Measurements from ENCODE around the gene PI16.
A peak's percentile ranks its signal among the peaks of the same experiment; 100 is the strongest.
"Not testable (repeated sequence)": the region's sequence is repeated elsewhere in the genome, so short reads cannot be mapped to it uniquely, and the experiment has no call there.

Gene PI16

GRCh38 chr6:36976509-36976908 is 22.0 kb downstream of the PI16 start:
- DNase-seq: no peak

DNA sequence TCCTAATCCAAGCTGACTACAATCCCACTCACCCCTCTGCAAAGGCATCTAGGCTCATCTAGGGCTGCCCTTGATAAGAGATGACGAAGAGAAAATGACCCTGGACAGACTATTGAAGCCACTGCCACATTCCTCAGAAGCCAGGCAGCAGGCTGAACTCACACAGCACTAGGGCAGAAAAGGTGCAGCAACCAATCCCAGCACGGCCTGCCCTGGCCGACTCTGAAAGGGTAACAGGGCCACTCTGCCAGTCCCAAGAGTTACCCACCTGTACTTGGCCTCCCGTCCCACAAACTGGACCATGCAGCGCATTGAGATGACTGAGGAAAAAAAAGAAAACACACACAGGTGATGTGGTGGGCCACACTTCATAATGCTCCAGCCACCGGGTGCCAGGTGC is 22.4 kb downstream of the PI16 start:
- DNase-seq: peak; percentile 17

DNA sequence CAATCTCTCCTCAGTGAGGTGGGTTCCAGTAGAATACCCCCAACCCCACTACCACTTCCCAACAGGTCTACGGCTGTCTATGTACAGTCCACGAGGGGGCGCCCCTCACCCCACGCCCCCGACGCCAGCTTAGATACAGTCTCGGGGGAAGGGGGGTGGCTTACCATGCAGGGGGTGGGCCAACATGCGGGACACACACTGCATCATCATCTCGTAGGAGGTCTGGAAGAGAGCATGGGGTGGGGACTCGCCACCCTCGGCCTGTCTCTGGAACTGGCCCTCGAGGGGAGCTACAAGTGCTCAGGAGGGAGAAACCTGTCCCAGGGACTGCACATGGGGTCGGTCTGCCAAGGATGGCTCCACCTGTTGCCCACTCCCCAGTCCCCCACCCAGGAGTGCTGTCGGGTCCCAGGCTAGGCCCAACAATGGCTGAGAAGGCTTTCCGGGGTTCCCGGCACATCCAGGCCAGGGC is 23.0 kb downstream of the PI16 start:
- peak; percentile 17 for DNase-seq

DNA sequence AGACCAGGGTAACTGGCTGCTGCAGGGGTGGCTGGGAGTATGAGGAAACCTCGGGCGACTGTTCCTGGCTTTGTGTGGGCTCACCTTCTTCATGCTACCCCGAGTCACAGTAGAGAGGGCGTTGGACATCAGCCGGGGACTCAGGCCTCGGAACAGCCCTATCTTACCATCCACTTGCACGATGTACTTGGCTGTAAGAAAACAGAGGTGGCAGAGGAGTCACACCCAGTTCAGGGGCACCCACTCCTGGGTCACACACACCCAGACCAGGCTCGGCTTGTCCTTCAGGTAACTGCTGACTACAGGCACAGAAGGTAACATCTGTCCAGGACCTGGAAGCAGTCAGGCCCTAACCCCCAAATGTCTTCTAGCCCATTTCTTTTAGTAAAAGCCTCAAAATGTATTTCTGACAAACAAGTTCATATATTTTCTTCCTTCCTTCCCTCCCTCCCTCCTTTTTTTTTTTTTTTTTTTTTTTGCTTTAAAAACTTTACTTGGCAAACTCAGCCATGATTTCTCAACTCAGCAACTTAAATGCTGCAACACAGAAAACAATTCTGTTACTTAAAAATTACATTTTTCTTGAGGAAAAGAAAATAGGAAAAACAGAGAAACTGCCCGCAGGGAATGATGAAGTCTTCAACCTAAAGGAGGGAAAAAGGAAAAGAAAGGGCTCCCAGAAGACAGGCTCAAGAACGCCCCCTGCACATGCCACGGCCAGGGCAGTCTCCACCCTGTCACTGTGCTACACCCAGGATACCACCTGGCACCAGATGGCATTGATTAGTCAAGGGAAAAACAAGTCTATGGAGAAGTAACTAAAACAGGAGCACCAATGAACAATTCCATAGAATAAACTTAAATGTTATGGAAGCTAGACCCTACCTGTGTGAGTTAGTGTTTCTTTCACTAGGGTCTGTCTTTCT is 24.1 kb downstream of the PI16 start:
- DNase-seq: peak; percentile 17

GRCh38 chr6:36979347-36979742 is 24.8 kb downstream of the PI16 start:
- peak; percentile 61 for DNase-seq

- DNase-seq: peak; percentile 10
Measured at GRCh38 chr6:36980129-36980528, 25.6 kb downstream of the PI16 start.

DNA sequence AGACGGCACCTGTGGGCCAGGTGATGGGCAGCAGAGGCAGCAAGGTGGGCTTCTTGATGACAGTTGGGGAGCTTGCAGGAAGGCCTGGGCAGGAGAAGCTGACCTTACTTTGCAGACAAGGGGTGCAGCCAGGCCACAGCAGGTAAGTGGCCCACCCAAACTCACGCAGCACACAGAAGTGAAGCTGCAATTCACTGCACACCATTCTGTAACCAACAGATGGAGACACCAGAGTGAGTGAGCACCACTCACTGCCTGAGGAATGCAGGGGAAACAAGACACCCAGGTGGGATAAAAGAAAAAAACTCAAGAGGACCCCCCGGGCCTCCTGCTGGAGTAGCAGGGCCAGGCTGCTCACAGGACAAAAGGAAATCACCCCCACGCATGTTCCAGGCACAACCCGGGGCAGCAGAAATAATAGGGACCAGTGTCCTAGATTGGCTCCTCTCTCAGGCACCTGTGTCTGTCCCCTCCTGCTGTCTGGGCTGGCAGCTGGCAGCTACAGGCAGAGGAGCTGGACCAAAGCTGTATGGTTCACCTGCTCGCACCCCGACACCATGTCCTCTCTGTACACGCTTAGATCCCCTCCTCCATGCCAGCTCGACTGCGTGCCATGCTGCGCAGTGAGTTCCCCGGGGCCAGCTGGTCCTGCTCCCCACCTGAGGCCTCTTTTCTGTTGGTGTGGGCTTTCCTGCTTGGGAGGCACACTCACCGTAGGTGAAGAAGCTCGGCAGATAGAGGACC is 26.5 kb downstream of the PI16 start:
- peak; percentile 8 for DNase-seq

DNA sequence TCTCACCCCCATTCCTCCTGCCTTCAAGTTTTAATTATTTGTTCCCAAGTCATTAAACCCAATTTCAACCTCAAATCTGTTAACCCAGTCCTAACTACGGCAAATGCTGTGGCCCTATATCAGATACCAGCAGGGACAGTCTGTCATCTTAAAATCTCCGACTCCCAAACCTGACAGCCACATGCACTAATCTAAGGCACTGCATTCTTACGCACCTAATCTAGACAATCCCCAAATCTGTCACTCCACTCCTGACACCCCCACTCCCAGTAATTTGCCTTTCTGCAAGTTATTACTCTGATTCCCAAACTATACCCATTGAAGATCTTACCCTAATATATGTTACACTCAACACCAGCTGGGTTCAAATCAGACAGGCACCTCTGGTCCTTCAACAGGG is 29.0 kb downstream of the PI16 start:
- no peak for DNase-seq

GRCh38 chr6:36984581-36985416 is 30.3 kb downstream of the PI16 start:
- DNase-seq: peak; percentile 76

GRCh38 chr6:36985417-36985807 is 30.9 kb downstream of the PI16 start:
- peak; percentile 37 for DNase-seq

GRCh38 chr6:36985808-36986703 is 31.5 kb downstream of the PI16 start, which contains the start of gene MTCH1:
Gene MTCH1, minus strand, starts transcription at chr6:36986196. Its CDS starts 23 bp downstream, at chr6:36986173.
- peak; percentile 92 for DNase-seq

- no peak for DNase-seq
Measured at GRCh38 chr6:36986704-36987047, 32.1 kb downstream of the PI16 start.

DNA sequence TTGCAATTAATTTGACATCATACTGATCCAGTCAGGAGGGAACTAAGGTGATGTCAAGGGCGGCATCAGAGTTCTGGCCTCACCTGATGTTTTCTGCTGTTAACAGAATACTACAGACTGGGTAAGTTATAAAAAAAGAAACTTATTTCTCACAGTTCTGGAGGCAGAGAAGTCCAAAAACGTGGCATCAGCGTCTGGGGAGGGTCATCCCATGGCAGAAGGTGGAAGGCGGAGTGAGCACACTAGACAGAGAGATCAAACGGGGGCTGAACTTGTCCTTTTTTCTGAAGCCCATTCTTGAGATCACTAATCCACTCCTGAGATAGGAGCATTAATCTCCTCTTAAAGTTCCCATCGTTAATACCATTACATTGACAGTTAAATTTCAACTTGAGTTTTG is 34.7 kb downstream of the PI16 start:
- DNase-seq: no peak

DNA sequence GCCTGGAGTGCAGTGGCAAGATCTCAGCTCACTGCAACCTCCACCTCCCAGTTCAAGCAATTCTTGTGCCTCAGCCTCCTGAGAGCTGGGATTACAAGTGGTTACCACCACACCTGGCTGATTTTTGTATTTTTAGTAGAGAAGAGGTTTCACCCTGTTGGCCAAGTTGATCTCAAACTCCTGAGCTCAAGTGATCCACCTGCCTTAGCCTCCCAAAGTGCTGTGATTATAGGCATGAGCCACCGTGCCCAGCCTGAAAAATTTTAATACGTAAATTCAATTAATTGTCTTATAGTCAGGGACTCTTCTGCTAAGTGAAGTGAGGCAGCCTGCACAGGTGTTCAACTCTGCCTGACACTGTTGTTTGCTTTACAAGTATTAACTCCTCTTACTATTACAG is 35.9 kb downstream of the PI16 start:
- not testable (repeated sequence) for DNase-seq

- DNase-seq: peak; percentile 66
Measured at GRCh38 chr6:36997811-36998722, 43.5 kb downstream of the PI16 start.

DNA sequence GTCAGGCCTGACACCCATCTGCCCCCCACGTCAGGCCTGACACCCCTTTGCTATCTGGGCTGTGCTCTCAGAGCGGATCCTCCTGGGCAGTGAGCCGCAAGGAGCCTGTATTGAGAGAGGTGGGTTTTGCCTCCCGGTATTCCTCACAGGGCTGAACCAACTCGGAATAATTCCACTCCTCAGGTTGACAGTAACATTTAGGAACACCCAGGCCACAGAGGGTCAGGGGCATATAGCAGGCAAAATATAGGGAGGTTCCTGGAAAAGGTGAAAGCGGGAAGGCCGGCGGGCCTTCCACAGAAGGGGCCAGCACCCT is 44.1 kb downstream of the PI16 start:
- no peak for DNase-seq

DNA sequence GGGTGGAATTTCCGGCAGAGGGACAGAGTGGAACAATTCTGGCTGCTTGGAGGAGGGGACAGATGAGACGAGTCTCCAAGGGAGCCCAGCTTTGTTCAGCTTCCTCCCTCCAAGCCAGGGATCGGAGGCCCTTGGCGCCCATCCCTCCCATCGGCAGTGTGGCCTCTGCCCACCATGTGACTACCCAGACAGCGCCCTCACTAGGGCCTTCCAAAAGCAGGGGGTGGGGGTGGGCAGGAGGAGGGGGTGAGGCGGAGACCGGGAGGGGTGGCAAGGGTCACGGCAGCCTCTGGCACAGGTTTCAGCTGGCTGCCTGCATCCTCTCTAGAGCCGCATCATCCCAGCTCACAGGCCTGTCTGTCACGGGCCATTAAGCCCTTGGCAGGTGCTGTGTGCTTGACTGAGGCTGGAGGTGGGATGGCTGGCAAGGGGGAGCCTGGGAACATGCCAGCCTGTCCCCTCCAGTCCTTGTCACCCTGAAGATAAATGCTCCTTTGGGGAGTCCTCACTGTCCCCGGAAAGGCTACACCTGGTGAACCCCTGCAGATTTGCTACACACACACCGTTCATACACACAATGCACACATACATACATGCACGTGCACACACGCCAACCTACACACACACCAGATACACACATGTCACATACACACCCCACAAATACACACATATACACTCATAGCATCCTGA is 44.7 kb downstream of the PI16 start:
- DNase-seq: peak; percentile 43

DNA sequence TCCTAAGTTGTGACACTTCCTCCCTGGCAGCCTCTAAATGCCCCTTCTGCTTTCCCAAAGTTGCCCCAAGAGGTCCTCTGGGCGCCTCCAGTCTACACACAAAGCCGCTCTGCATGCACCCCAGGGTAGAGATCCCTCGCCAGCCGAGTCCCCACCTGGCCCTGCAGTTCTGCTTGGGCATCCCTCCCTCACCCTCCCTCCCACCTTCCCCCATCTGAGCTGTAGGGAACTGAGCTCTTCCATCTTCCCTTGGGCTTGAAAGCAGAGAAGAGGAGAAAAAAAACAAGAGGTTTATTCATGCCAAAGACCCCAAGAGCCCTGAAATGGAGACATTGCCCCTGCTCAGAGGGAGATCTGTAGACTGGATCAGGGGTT is 45.2 kb downstream of the PI16 start:
- DNase-seq: peak; percentile 12

- DNase-seq: peak; percentile 15
Measured at GRCh38 chr6:37004044-37004980, 49.8 kb downstream of the PI16 start.

Measured in left hindlimb (tissue), 1 donor.